Subcutaneous adipose tissue (tissue), 4 donors: ENCODE results near the gene MPZ. TPM values are rescaled to one million over a fixed set of nuclear protein-coding genes. Genes with fewer than 3 reads are reported as not detected.

ENCODE experiments used
- CTCF ChIP-seq: fragments of 450-650 bp; IDR thresholded peaks from one replicate; pipeline ENCODE4 v1.5.1; 2016; ENCODE audit warnings: low read depth, mild to moderate bottlenecking, control low read depth, antibody characterized with exemption, moderate library complexity
- total RNA-seq, 4 donors: library from RNA; depleted of rRNA; stranded (reverse); fragments of >200 nt; gene quantifications; one replicate each; pipeline ENCODE4 v1.1.0, GENCODE V29; 2016

The MPZ gene
- total RNA-seq, 4 donors from 2014 or later: 2.4 to 7.8 (median 3.9) TPM

- TF ChIP-seq CTCF: no peak
Measured at GRCh38 chr1:161273402-161273801, 36.4 kb downstream of the MPZ start.

- TF ChIP-seq CTCF: no peak
Measured at GRCh38 chr1:161267321-161267720, 42.4 kb downstream of the MPZ start.

GRCh38 chr1:161266836-161267235 is 42.9 kb downstream of the MPZ start:
- TF ChIP-seq CTCF: no peak

GRCh38 chr1:161266202-161266601 is 43.6 kb downstream of the MPZ start:
- TF ChIP-seq CTCF: no peak

GRCh38 chr1:161265305-161265704 is 44.5 kb downstream of the MPZ start:
- TF ChIP-seq CTCF: no peak

GRCh38 chr1:161261261-161262235 is 48.2 kb downstream of the MPZ start:
- no peak for TF ChIP-seq CTCF

GRCh38 chr1:161260376-161261260 is 49.1 kb downstream of the MPZ start:
- no peak for TF ChIP-seq CTCF
